Skeletal muscle tissue (tissue), 4 donors: ENCODE data around the gene ZNF846. TPM values are rescaled to one million over a fixed set of nuclear protein-coding genes. Genes with fewer than 3 reads are reported as not detected.
"Not testable (repeated sequence)": the region's sequence is repeated elsewhere in the genome, so short reads cannot be mapped to it uniquely, and the experiment has no call there.

Source experiments
- H3K27ac ChIP-seq: one replicate; pipeline ENCODE4 v1.7.0; 2013; ENCODE audit warnings: mild to moderate bottlenecking, low read depth, low read length, inconsistent platforms
- H3K27me3 ChIP-seq, 3 donors: one replicate each; pipeline ENCODE4 v1.7.0; 2013; ENCODE audit warnings: low read length in 3 of 3; ENCODE audit not compliant: control insufficient read depth in 3 of 3, insufficient read depth in 3 of 3
- H3K36me3 ChIP-seq, 3 donors: one replicate each; pipeline ENCODE4 v1.7.0; 2013; ENCODE audit warnings: low read length in 3 of 3; ENCODE audit not compliant: control insufficient read depth in 3 of 3, insufficient read depth in 3 of 3
- H3K4me1 ChIP-seq, 3 donors: one replicate each; pipeline ENCODE4 v1.7.0; 2013; ENCODE audit warnings: low read length in 3 of 3, mild to moderate bottlenecking in 3 of 3; ENCODE audit not compliant: control insufficient read depth in 3 of 3, insufficient read depth in 3 of 3
- H3K4me3 ChIP-seq, 3 donors: one replicate each; pipeline ENCODE4 v1.7.0; 2013; ENCODE audit warnings: low read length in 3 of 3
- H3K9ac ChIP-seq, 3 donors: one replicate each; pipeline ENCODE4 v1.7.0; 2013; ENCODE audit warnings: low read length in 3 of 3, mild to moderate bottlenecking in 3 of 3, moderate library complexity in 2 of 3, low read depth in 1 of 3
- H3K9me3 ChIP-seq, 3 donors: one replicate each; pipeline ENCODE4 v1.7.0; 2013; ENCODE audit warnings: low read length in 3 of 3; ENCODE audit not compliant: control insufficient read depth in 3 of 3
- total RNA-seq: library from RNA; depleted of rRNA; stranded (reverse); fragments of >200 nt; gene quantifications from one replicate; pipeline ENCODE4 v1.2.3, GENCODE V29; 2014
- donor health status: Osteomylitis.

Gene ZNF846
- total RNA-seq, 1 donor from 2014 or later: 15.1 TPM

- Histone ChIP-seq H3K9ac (peak overlapping the region; percentile 76 to 82 (median 81)), H3K4me3 (peak overlapping the region; percentile 63 to 73 (median 66)), H3K4me1 (peaks cover 0 to 3% (median 0%) of the 10 kb centered on the region in 3 donors), H3K36me3 (no peaks in the 10 kb centered on the region), H3K9me3 (no peaks in the 10 kb centered on the region), H3K27ac (peak overlapping the region; percentile 93), H3K27me3 (peaks cover 4 to 12% (median 9%) of the 10 kb centered on the region in 3 donors)
Measured at GRCh38 chr19:9785367-9786331, 17.1 kb upstream of the ZNF846 start.

- H3K9ac ChIP-seq: not testable (repeated sequence)
Measured at GRCh38 chr19:9784163-9784496, 15.6 kb upstream of the ZNF846 start.

GRCh38 chr19:9782338-9782737 is 13.8 kb upstream of the ZNF846 start:
- Histone ChIP-seq H3K4me1 (peaks cover 0 to 3% (median 0%) of the 10 kb centered on the region in 3 donors), H3K9me3 (peaks cover 0 to 2% (median 0%) of the 10 kb centered on the region in 3 donors), H3K9ac (no peak overlapping the region), H3K27ac (no peak overlapping the region), H3K36me3 (no peaks in the 10 kb centered on the region), H3K4me3 (no peak overlapping the region), H3K27me3 (peaks cover 0 to 12% (median 5%) of the 10 kb centered on the region in 3 donors)

More at GRCh38 chr19:9784163-9784496, 15.6 kb upstream of the ZNF846 start:
- not testable (repeated sequence) for H3K27ac ChIP-seq, H3K36me3 ChIP-seq, H3K4me1 ChIP-seq, H3K9me3 ChIP-seq, H3K4me3 ChIP-seq
- peaks cover 0 to 12% (median 9%) of the 10 kb centered on the region in 3 donors for H3K27me3 ChIP-seq

- H3K4me3 ChIP-seq: peak overlapping the region in 1 of 3 donors; percentile 48
- no peak overlapping the region for H3K27ac ChIP-seq
- peaks cover 36 to 50% (median 49%) of the 10 kb centered on the region in 3 donors for H3K36me3 ChIP-seq
- H3K27me3 ChIP-seq: no peaks in the 10 kb centered on the region
- H3K9ac ChIP-seq: no peak overlapping the region
- H3K4me1 ChIP-seq: no peaks in the 10 kb centered on the region
- peaks cover 12 to 25% (median 15%) of the 10 kb centered on the region in 3 donors for H3K9me3 ChIP-seq
Measured at GRCh38 chr19:9757544-9758501, 10.7 kb downstream of the ZNF846 start.

- Histone ChIP-seq H3K4me3 (no peak overlapping the region), H3K4me1 (no peaks in the 10 kb centered on the region), H3K27ac (no peak overlapping the region), H3K27me3 (no peaks in the 10 kb centered on the region), H3K36me3 (peaks cover 7 to 9% (median 8%) of the 10 kb centered on the region in 3 donors), H3K9me3 (peaks cover 8 to 20% (median 11%) of the 10 kb centered on the region in 3 donors), H3K9ac (no peak overlapping the region)
Measured at GRCh38 chr19:9752701-9753443, 15.7 kb downstream of the ZNF846 start.

- H3K4me3 ChIP-seq: no peak overlapping the region
- H3K9ac ChIP-seq: no peak overlapping the region
- no peak overlapping the region for H3K27ac ChIP-seq
- H3K4me1 ChIP-seq: no peaks in the 10 kb centered on the region
- H3K27me3 ChIP-seq: no peaks in the 10 kb centered on the region
- H3K36me3 ChIP-seq: no peaks in the 10 kb centered on the region
- H3K9me3 ChIP-seq: peaks cover 0 to 7% (median 4%) of the 10 kb centered on the region in 3 donors
Measured at GRCh38 chr19:9751446-9751845, 17.1 kb downstream of the ZNF846 start.

- Histone ChIP-seq H3K36me3 (no peaks in the 10 kb centered on the region), H3K4me3 (no peak overlapping the region), H3K27me3 (no peaks in the 10 kb centered on the region), H3K27ac (no peak overlapping the region), H3K9me3 (peaks cover 0 to 4% (median 4%) of the 10 kb centered on the region in 3 donors), H3K4me1 (no peaks in the 10 kb centered on the region), H3K9ac (no peak overlapping the region)
Measured at GRCh38 chr19:9741476-9742171, 26.9 kb downstream of the ZNF846 start.

- no peaks in the 10 kb centered on the region for H3K4me1 ChIP-seq
- H3K36me3 ChIP-seq: no peaks in the 10 kb centered on the region
- no peak overlapping the region for H3K9ac ChIP-seq
- no peak overlapping the region for H3K27ac ChIP-seq
- H3K27me3 ChIP-seq: no peaks in the 10 kb centered on the region
- H3K9me3 ChIP-seq: peaks cover 4 to 9% (median 4%) of the 10 kb centered on the region in 3 donors
- H3K4me3 ChIP-seq: no peak overlapping the region
Measured at GRCh38 chr19:9735986-9736385, 32.6 kb downstream of the ZNF846 start.

- not testable (repeated sequence) for H3K9ac ChIP-seq, H3K4me1 ChIP-seq, H3K27ac ChIP-seq, H3K27me3 ChIP-seq, H3K4me3 ChIP-seq, H3K9me3 ChIP-seq, H3K36me3 ChIP-seq
Measured at GRCh38 chr19:9730056-9730455, 38.5 kb downstream of the ZNF846 start.
